GM12891 (cell line): Measurements from ENCODE around the gene SLC16A11.
A peak's percentile ranks its signal among the peaks of the same experiment; 100 is the strongest.

Source experiments
- PAX5 ChIP-seq: IDR thresholded peaks from 2 replicates; pipeline ENCODE4 v1.6.1; 2011; ENCODE audit warnings: low read length, moderate library complexity, mild to moderate bottlenecking; ENCODE audit not compliant: insufficient read depth, severe bottlenecking
- POLR2A ChIP-seq: IDR thresholded peaks from 2 replicates; pipeline ENCODE4 v1.6.1; 2011; ENCODE audit warnings: low read depth, low read length, control low read depth
- POLR2AphosphoS5 ChIP-seq: IDR thresholded peaks from 2 replicates; pipeline ENCODE4 v1.6.1; 2011; ENCODE audit warnings: low read depth, low read length, control low read depth
- TAF1 ChIP-seq: IDR thresholded peaks from 2 replicates; pipeline ENCODE4 v1.6.1; 2011; ENCODE audit warnings: low read depth, low read length, control low read depth

DNA sequence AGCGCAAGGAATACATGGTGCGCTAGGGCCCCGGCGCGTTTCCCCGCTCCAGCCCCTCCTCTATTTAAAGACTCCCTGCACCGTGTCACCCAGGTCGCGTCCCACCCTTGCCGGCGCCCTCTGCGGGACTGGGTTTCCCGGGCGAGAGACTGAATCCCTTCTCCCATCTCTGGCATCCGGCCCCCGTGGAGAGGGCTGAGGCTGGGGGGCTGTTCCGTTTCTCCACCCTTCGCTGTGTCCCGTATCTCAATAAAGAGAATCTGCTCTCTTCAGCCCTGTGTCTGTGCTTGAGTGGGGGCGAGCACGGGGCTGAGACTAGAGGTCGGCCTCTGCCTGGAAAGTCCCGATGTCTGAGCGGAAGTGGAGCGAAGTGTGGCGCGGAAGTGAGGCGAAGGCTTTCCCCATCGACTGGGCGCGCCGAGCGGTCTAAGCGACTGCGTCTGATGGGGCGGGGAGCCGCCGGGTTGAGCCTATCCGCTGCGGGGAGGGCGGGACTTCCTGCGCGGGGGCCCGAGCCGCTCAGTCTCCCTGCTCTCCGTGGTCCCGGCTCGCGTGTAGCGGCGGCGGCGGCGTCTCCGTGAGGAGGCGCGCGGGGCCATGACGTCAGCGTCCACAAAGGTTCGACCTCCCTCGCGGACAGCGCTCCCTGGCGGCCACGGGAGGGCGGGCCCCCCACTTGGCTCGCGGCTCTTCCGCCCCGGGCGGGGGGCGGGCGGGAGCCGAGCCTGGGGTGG, 29.5 kb downstream of the SLC16A11 start:
- peak; percentile 95 for TF ChIP-seq POLR2AphosphoS5
- TF ChIP-seq POLR2A = peak; percentile 93
- TF ChIP-seq TAF1 = peak; percentile 90
- TF ChIP-seq PAX5 = no peak
